Smooth muscle cell of the brain vasculature (primary cell): ENCODE results near the gene OVCH2.

Experiments
- DNase-seq: peaks from one replicate; pipeline ENCODE4 v3.0.0-alpha.2; 2012; ENCODE audit warnings: low read depth, low spot score

OVCH2 gene

GRCh38 chr11:7640816-7641215 is 65.5 kb downstream of the OVCH2 start:
- DNase-seq: no peak

- DNase-seq: no peak
These were observed 66.6 kb downstream of the OVCH2 start for GRCh38 chr11:7639643-7640025.
